Glomerular visceral epithelial cell (primary cell): Measurements from ENCODE around the gene CGB1.
A peak's percentile ranks its signal among the peaks of the same experiment; 100 is the strongest.

ENCODE experiments used
- DNase-seq: peaks from one replicate; pipeline ENCODE4 v3.0.0-alpha.2; 2016; ENCODE audit errors: extremely low spot score

CGB1 gene

DNA sequence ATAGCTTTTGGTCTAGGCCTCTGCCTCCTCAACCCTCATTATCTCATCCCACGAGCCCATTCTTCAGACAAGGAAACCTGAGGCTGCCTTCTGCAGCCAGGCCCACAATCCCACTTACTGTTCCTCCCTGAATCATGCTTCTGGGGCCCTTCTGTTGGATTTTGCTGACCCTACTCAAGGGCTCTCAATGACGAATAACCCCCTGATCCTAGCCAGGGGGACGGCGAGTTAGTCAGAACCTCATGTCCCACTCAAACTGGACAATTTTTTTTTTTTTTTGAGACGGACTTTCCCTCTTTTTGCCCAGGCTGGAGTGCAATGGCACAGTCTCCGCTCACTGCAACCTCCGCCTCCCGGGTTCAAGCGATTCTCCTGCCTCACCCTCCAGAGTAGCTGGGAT is 14.6 kb downstream of the CGB1 start:
- no peak for DNase-seq

GRCh38 chr19:49020931-49021895 is 15.5 kb downstream of the CGB1 start:
- peak; percentile 83 for DNase-seq

GRCh38 chr19:49020342-49020741 is 16.4 kb downstream of the CGB1 start:
- DNase-seq, result peak; percentile 22

GRCh38 chr19:49019242-49019932 is 17.3 kb downstream of the CGB1 start:
- DNase-seq, result peak; percentile 79

GRCh38 chr19:49018388-49019241 is 18.1 kb downstream of the CGB1 start:
- peak; percentile 44 for DNase-seq

DNA sequence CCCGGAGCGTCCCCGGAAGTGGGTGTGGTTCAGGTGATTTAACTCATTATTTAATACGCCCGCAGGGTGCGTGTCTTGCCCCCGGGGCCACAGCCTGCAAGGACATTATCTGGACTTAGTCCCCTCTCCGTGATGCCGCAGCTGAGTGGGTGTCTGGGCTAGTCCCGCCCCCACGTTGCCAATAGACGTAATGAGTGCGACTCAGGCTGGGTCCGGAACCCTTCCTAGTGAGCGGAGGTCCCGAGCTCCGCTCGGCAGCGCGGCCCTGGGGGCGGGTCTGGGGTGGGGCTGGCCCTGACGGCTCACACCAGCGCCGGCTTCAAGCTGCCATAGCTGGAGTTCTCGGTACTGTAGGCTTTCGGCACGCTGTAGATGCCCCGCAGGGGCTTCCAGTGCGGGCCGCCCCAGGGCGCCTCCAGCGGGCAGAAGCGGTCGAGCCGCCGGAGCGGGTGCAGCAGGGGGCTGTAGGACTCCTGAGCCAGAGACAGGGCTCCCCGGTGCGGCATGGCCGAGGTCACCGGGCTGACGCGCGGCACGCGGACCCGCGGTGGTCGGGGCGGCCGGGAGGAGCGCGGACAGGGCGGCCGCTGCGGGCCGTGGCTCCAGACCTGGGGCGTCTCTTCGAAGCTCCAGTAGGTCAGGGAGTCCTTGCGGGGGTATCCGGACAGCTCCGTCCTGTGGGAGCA is 18.9 kb downstream of the CGB1 start:
- DNase-seq, result peak; percentile 75

GRCh38 chr19:49017041-49017665 is 19.5 kb downstream of the CGB1 start, which contains the start of gene LHB:
Gene LHB, minus strand, starts transcription at chr19:49017091. Its CDS starts 10 bp downstream, at chr19:49017081.
- DNase-seq, result peak; percentile 14

- no peak for DNase-seq
Measured at GRCh38 chr19:49016067-49016839, 20.4 kb downstream of the CGB1 start.

DNA sequence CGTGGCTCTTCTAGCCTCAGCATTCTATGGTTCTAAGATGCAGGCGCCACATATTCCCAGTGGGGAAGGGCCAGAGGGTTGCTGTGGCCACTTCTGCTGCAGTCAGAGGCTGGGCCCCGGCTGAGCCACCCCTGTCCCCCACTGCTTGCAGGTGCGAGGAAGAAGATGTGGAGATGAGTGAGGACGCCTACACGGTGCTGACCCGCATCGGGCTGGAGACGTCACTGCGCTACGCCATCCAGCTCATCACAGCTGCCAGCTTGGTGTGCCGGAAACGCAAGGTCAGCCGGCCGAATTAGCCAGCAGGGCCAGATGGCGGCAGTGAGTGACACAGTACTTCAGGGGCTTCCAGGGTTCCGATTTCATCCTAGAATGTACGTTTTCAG is 21.8 kb downstream of the CGB1 start:
- DNase-seq, result no peak

DNA sequence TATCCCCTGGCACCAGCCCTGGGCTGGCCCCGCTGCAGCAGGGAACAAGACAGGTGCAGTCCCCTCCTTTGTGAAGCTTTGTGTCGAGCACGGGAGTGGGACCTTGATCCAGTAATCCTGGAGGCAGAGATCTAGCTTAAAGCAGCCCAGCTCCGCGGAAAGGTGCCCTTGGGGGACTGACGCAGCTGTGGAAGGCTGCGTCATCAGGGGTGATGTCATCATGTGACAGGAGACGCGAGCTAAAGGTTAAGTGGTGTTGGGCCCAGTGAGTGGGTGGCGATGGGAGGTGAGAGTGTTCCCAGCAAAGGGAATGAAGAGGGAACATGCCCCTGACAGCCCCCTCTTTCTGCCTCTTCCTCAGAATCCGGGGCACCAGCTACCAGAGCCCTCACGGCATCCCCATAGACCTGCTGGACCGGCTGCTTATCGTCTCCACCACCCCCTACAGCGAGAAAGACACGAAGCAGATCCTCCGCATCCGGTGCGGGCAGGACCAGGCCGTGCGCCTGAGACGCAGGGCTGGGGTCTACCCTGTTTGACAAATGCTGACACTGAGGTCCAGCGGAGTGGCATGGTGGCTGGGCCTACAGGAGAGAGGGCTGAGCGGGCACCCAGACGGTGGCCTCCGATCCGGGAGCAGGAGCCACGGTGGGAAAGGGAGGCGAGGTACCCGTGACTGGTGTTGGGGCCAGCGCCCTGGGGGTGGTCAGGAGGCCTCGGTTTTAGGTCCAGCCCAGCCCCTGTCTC is 22.4 kb downstream of the CGB1 start:
- no peak for DNase-seq

DNA sequence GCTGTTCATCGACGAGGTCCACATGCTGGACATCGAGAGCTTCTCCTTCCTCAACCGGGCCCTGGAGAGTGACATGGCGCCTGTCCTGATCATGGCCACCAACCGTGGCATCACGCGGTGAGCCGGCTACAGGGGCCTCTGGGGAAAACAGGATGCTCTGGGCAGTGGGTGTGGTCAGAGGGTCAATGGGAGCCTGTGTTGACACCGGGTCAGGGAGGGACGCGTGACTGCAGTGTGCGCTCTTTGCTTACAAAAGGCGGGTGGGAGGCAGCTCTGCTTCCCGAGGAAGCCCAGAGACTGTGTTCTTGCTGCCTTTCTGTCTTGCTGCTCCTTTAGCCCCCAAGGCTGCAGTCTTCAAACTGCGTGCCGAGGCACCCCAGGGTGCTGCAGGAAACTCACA is 25.5 kb downstream of the CGB1 start:
- no peak for DNase-seq

- no peak for DNase-seq
Measured at GRCh38 chr19:49010453-49010852, 26.2 kb downstream of the CGB1 start.

DNA sequence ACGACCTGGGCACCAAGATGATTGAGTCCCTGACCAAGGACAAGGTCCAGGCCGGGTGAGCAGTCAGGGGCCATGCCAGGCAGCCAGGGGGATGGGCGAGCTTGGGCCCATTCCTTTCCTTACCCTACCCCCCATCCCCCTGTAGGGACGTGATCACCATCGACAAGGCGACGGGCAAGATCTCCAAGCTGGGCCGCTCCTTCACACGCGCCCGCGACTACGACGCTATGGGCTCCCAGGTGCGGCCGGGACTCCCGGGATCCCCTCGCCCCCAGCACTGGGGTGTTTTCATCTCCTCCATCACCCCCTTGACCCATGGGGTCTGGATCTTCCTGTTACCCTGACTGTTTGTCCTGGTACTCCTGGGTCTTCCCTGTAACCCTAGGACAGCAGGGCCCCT is 26.9 kb downstream of the CGB1 start:
- no peak for DNase-seq

DNA sequence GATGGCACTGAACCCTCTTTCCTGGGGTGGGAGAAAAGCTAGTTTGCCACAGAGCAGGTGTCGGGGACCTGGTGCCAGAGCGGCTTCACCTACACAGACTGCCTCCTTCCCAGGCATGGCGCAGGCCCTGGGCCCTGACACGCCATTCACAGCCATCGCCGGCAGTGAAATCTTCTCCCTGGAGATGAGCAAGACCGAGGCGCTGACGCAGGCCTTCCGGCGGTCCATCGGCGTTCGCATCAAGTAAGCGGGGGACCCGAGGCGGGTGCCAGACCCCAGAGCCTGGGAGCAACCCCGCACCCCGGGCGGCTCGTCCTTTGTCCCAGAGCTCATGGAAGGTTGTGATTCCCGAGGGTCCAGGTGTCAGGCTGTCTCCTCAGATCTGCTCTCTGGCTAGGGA is 29.8 kb downstream of the CGB1 start:
- DNase-seq, result no peak

- DNase-seq, result no peak
Measured at GRCh38 chr19:49004964-49005614, 31.6 kb downstream of the CGB1 start.

DNA sequence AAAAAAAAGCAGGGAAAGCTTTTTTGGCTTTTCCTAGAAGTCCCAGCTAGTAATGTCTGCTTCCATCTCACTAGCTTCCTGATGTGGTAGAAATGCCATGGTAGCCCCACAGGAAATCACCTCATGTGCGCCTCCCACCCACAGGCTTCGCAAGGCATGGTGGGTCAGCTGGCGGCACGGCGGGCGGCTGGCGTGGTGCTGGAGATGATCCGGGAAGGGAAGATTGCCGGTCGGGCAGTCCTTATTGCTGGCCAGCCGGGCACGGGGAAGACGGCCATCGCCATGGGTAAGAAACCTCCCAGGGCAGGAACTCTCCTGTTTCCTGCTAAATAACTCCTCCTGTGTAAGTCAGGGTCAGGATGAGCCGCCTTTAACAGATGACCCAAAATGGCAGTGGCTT is 32.6 kb downstream of the CGB1 start:
- no peak for DNase-seq

DNA sequence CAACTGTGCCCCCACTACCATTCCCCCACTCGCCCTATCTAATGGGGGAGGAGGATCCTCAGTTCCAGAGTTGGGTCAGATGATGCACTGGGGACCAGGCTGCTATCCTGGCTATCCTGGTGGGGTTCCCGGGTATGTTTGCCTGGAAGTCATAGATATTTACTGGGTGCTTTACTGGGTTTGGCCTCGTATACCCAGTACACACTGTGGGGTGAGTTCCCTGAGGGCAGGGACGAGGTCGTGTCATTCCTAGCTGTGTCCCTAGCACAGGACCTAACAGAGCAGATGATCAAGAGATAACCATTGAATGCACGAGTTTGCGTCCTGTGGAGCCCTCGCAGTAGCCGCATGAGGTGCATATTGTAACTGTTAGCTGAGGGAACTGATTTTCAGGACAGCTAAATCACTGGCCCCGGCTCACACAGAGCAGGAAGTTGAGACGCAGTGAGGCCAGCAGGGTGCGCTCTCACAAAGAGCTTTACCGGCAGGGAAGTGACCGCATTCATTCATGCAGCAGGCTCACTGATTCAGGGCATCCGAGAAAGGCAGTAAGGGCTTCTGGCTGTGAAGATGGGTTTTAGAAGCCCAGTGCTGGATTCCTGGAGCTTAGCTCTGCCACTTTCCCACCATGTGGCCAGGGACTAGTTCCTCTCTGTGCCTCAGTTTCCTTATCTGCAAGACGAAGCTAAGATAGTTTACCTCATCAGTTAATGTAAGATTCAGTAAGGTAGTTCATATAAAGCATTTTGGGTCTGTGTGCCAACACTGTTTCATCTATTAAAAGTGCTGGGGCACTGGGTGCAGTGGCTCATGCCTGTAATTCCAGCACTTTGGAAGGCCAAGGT is 37.0 kb downstream of the CGB1 start:
- peak; percentile 82 for DNase-seq

GRCh38 chr19:48997972-48998371 is 38.7 kb downstream of the CGB1 start:
- DNase-seq, result peak; percentile 89
